ENCODE data around the gene TRIM17.
A peak's percentile ranks its signal among the peaks of the same experiment; 100 is the strongest.

GRCh38 chr1:228463559-228464455, 47.1 kb upstream of the TRIM17 start:
- no peak for TF ChIP-seq EZH2phosphoT487 (IDR thresholded peaks at IDR 0.05; ENCODE audit: borderline replicate concordance, low read depth, low read length)
- TF ChIP-seq, protein P1, sequence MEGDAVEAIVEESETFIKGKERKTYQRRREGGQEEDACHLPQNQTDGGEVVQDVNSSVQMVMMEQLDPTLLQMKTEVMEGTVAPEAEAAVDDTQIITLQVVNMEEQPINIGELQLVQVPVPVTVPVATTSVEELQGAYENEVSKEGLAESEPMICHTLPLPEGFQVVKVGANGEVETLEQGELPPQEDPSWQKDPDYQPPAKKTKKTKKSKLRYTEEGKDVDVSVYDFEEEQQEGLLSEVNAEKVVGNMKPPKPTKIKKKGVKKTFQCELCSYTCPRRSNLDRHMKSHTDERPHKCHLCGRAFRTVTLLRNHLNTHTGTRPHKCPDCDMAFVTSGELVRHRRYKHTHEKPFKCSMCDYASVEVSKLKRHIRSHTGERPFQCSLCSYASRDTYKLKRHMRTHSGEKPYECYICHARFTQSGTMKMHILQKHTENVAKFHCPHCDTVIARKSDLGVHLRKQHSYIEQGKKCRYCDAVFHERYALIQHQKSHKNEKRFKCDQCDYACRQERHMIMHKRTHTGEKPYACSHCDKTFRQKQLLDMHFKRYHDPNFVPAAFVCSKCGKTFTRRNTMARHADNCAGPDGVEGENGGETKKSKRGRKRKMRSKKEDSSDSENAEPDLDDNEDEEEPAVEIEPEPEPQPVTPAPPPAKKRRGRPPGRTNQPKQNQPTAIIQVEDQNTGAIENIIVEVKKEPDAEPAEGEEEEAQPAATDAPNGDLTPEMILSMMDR (conservative IDR thresholded peaks at IDR 0.05; ENCODE audit: low read length): peak; percentile 53; the same call in 1 of the 2 replicates
